Occipital lobe (tissue), 2 donors: ENCODE measurements around the gene ADGRF5. TPM values are rescaled to one million over a fixed set of nuclear protein-coding genes. Genes with fewer than 3 reads are reported as not detected.

ENCODE experiments used
- DNase-seq: peaks from one replicate; lab custom pipeline; 2025; lab: John Stamatoyannopoulos, UW
- total RNA-seq: library from RNA; depleted of rRNA; stranded (reverse); fragments of >200 nt; gene quantifications from one replicate; pipeline ENCODE4 v1.2.3, GENCODE V29; 2014

Gene ADGRF5
- total RNA-seq, 1 donor from 2014 or later, result 8.0 TPM

- DNase-seq, result no peak
Observed at GRCh38 chr6:46932526-46933319, 11.0 kb upstream of the ADGRF5 start.

- no peak for DNase-seq
Observed at GRCh38 chr6:46931416-46931815, 9.7 kb upstream of the ADGRF5 start.

- DNase-seq, result no peak
Observed at GRCh38 chr6:46930331-46930730, 8.6 kb upstream of the ADGRF5 start.

- DNase-seq, result no peak
Observed at GRCh38 chr6:46927066-46927465, 5.3 kb upstream of the ADGRF5 start.

- DNase-seq, result no peak
Observed at GRCh38 chr6:46926481-46926880, 4.7 kb upstream of the ADGRF5 start.

- no peak for DNase-seq
Observed at GRCh38 chr6:46925563-46926253, 4.0 kb upstream of the ADGRF5 start.

GRCh38 chr6:46923476-46923875, 1.7 kb upstream of the ADGRF5 start:
- DNase-seq, result no peak

- no peak for DNase-seq
Observed at GRCh38 chr6:46921059-46921458, 679 bp downstream of the ADGRF5 start.

GRCh38 chr6:46918806-46919205, 2.9 kb downstream of the ADGRF5 start:
- DNase-seq, result no peak

GRCh38 chr6:46917002-46917545, 4.7 kb downstream of the ADGRF5 start:
- no peak for DNase-seq

- DNase-seq, result no peak
Observed at GRCh38 chr6:46915866-46916265, 5.9 kb downstream of the ADGRF5 start.

GRCh38 chr6:46915380-46915779, 6.4 kb downstream of the ADGRF5 start:
- DNase-seq, result no peak

GRCh38 chr6:46914279-46914810, 7.4 kb downstream of the ADGRF5 start:
- no peak for DNase-seq

- DNase-seq, result no peak
Observed at GRCh38 chr6:46909371-46909770, 12.4 kb downstream of the ADGRF5 start.

GRCh38 chr6:46906776-46907175, 15.0 kb downstream of the ADGRF5 start:
- no peak for DNase-seq

- no peak for DNase-seq
Observed at GRCh38 chr6:46904117-46904516, 17.6 kb downstream of the ADGRF5 start.

- DNase-seq, result no peak
Observed at GRCh38 chr6:46903175-46903574, 18.6 kb downstream of the ADGRF5 start.

GRCh38 chr6:46901882-46902314, 19.8 kb downstream of the ADGRF5 start:
- DNase-seq, result no peak

GRCh38 chr6:46900266-46900665, 21.5 kb downstream of the ADGRF5 start:
- DNase-seq, result no peak

- no peak for DNase-seq
Observed at GRCh38 chr6:46899659-46900058, 22.1 kb downstream of the ADGRF5 start.

GRCh38 chr6:46898006-46898405, 23.7 kb downstream of the ADGRF5 start:
- DNase-seq, result no peak

GRCh38 chr6:46896871-46897270, 24.9 kb downstream of the ADGRF5 start:
- DNase-seq, result no peak
